Fibroblast of skin of abdomen (primary cell): ENCODE data around the gene PGAP6.
"Not testable (repeated sequence)": the region's sequence is repeated elsewhere in the genome, so short reads cannot be mapped to it uniquely, and the experiment has no call there.

Source experiments
- DNase-seq: peaks from one replicate; pipeline ENCODE4 v3.0.0-alpha.2; 2013

Gene PGAP6

DNA sequence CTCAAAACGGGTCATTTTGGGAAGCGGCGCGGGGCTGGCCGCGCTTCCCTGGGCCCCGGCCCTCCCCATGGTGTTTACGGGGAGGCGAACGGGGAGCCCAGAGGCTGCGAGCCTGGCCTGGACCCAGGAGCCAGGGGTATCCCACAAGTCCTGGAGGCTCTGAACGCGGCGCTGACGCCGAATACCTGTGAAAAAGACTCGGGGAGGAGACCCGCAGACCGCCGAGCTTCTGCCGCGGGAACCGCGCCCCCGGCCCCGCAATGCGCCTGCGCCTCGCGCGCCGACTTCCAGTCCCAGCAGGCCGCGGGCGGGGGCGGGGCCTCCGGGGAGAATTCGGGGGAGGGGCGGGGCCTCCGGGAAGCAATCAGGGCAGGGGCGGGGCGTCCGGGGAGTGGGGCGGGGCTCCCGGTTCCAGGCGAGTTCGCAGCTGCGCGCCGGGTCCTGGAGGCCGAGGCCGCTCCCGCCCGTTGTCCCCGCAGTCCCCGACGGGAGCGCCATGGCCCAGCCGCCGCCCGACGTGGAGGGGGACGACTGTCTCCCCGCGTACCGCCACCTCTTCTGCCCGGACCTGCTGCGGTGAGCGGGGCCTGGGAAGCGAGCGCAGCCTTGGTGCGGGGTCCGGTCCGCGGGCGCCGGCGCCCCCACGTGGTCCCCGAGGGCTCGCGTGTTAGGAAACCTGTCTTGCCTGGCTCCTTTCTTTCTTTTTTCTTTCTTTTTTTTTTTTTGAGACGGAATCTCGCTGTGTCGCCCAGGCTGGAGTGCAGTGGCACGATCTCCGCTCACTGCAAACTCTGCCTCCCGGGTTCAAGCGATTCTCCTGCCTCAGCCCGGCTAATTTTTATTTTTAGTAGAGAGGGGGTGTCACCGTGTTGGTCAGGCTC, 19.9 kb upstream of the PGAP6 start, which contains the start of gene DECR2:
DECR2 (plus strand) TSS at position 418 of the 881 bp plus-strand sequence; CDS start at position 497, 79 bp downstream.
- DNase-seq: peak; percentile 89

DNA sequence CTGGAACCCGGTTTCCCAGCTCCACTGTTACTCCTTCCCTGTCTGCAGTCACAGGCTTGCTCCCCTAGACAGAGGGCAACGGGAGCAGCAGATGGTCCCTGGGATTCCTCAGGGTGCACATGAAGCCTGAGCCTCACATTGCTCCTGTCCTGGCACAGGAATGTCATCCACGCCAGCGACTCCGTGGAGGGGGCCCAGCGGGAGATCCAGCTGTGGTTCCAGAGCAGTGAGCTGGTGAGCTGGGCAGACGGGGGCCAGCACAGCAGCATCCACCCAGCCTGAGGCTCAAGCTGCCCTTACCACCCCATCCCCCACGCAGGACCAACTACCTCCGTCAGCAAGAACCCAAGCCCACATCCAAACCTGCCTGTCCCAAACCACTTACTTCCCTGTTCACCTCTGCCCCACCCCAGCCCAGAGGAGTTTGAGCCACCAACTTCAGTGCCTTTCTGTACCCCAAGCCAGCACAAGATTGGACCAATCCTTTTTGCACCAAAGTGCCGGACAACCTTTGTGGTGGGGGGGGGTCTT, 18.3 kb upstream of the PGAP6 start:
- no peak for DNase-seq

DNA sequence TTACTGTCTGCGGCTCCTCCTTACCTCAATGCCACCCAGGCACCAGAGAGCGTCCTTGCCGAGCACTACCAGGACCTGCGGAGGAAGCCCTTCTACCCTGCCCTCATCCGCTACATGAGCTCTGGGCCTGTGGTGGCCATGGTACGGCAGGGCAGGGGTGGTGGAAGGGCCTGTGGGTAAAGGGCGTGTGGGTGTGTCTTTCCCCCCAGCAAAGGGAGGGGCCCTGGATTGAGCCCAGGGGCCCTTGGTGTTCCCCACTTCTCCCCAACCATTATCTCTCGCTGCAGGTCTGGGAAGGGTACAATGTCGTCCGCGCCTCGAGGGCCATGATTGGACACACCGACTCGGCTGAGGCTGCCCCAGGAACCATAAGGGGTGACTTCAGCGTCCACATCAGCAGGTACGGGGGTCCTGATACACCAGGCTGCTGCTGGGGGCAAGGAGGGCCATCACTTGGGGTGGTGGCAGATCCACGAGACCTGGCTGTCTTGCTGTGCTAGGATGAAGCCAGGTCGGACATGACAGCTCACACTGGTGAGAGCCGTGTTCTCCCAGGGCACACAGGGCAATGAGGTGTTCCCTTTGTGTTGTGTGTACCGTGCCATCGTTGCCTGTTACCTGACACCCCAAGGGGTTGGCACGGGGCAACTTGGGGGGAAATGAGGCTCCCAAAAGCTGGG, 17.7 kb upstream of the PGAP6 start:
- no peak for DNase-seq

DNA sequence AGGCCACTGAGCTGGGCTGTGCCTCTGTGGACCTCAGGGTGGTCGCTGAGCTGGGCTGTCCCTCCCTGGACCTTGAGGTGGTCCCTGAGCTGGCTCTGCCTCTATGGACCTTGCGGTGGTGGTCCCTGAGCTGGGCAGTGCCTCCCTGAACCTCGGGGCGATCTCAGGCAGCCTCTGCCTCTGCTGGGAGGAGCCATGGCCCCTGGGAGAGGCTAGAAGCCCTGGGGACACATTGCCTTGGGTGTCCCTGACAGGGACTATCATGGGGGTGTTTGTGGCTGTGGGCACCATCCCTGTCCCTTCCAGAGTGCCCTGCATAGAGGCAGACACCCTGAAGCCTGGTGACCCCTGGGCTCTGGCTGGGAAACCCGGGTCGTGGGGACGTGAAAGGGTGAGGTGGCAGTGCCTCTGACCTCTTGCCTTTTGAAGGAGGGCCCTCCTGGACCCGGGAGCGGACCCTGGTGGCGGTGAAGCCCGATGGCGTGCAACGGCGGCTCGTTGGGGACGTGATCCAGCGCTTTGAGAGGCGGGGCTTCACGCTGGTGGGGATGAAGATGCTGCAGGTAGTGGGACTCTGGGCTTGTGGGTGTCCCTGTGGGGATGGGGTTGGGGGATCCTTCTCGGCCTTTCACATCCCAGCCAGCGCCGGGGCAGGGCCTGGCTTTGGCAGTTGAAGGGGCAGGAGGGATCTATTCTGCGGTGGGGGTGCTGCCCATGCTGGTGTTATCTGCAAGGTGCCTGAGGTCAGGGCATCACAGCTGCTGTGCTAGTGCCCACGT, 17.0 kb upstream of the PGAP6 start:
- no peak for DNase-seq

DNA sequence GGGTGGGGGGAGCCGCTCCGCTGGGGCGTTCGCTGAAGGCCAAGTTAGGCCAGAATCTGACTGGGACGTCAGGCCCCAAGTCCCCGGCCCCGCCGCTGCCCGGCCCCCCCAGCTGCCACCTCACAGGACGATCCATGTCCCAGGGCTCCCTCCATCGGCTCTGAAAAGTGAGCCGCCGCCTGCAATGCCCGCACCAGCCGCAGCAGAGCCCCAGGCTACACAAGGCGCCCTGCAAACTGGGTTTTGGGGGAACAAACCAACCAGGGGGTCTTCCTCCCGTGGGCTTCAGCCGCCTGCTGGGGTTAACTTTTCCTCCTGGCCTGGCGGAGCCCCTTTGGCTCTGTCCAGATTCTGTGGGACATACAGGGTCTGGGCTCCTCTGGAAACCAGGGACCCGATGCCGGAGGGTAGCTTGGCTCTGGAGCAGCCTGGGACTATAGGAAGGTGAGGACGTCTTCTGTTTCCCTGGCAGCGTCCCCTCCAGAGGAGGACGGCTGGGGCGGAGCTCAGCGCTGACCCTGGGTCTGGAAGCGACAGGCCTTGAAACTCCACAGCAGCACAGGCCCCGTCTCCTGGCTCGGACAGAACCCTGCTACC, 16.1 kb upstream of the PGAP6 start:
- DNase-seq: peak; percentile 81

DNA sequence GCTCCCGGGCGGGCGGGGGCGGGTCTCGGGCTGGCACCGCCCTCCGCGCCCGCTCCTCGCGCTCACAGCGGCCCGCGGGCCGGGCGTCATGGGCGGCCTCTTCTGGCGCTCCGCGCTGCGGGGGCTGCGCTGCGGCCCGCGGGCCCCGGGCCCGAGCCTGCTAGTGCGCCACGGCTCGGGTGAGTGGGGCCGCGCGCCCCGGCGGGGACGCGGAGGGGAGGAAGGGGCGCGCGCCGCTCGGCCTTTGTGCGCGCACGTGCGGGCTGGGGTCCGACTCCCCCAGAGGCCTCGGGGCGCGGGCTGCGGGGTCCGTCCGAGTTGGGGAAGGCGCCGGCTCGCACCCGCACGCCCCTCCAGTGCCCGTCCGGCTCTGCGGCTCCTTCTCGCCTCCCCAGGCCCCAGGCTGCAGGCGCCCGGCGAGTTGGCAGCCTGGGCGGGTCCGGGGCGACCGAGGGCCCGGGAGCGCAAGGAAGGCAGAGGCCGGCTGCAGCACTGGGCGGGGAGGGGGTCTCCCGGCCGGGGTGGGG, 15.4 kb upstream of the PGAP6 start, which contains the start of gene NME4:
NME4 (plus strand) TSS at position 65 of the 527 bp plus-strand sequence; CDS start at position 89, 24 bp downstream.
- peak; percentile 40 for DNase-seq

DNA sequence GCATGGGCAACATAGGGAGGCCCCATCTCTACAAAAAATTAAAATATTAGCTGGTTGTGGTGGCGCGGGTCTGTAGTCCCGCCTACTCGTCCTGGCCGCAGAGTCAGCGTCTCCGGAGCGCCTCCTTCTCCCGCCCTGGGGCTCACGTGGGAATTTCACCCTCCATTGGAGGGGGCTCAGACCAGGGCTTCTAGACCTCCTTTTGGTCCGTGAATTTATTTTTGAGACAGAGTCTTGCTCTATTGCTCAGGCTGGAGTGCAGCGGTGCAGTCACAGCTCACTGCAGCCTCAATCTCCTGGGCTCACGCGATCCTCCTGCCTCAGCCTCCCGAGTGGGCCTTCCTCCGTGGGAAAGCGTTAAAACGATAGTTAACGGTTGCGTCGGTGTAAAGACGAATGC, 14.8 kb upstream of the PGAP6 start:
- peak; percentile 63 for DNase-seq

DNA sequence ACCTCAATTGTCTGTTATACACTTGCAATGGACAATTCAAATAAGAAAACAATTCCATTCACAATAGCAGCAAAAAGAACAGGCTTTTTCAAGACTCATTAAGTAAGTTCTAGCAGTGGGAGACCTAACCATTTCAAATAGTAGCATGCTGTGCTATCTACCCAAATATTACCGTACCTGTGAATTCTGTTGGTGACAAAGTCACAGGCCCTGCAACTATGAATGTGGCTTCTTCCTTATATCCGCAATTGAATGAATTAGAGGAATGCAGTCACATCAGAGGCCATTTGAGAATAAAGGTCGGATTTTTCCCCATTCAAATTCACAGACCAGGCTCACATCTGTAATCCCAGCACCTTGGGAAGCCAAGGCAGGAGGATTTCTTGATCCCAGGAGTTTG, 14.4 kb upstream of the PGAP6 start:
- no peak for DNase-seq

DNA sequence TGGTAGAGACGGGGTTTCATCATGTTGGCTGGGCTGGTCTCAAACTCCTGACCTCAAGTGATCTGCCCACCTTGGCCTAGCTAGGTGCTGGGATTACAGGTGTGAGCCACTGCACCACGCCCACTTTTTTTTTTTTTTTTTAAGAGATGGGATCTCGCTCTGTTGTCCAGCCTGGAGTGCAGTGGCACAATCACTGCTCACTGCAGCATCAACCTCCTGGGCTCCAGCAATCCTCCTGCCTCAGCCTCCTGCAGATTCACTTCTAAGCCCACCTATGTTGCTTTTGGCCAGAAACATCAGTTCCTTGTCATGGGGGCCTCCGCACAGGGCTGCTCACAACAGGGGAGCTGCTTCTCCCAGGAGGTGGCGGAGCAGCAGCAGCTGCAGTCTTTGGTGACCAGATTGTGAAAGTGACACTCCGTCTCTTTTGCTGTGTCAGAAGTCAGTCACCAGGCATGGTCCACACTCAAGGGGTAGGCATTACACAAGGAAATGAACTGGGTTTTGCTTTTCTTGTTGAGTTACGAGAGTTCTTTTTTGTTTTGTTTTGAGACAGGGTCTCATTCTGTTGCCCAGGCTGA, 10.8 kb upstream of the PGAP6 start:
- DNase-seq: no peak

DNA sequence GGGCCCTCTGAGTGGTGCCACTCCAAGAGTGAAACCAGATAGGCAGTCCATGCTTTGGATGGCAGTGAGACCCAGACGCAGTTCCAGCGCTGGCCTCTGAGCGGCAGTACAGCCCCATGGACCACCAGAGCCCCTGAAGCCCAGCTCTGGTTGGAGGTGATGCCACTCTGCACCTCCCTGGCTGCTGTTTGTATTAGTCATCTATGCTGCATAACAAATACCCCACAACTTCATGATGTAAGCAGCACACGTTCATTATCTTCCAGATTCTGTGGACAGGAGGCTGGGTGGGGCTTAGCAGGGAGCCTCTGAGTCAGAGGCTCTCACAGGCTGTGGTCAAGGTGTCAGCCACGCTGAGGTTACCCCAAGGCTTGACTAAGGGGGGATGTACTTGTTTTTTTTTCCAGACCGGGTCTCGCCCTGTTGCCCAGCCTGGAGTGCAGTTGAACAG, 10.1 kb upstream of the PGAP6 start:
- DNase-seq: peak; percentile 59

DNA sequence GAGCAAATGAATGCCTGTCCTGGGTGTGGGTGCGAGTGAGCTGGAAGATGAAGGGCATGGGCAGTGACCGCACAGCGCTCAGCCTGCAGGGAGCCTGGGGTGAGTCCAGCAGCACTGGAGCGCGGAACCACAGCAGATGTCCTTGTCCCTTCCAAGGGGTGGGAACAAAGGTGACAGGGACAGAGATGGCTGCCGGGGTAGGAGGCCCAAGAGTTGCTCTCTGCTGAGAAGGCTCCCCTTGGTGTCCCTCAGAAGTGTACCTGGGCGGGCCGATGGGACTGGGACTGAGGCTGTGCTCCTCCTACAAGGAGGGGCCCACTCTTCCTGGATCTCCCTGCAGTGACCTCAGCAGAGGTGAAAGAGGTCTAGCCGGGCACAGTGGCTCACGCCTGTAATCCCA, 7.6 kb upstream of the PGAP6 start:
- no peak for DNase-seq

DNA sequence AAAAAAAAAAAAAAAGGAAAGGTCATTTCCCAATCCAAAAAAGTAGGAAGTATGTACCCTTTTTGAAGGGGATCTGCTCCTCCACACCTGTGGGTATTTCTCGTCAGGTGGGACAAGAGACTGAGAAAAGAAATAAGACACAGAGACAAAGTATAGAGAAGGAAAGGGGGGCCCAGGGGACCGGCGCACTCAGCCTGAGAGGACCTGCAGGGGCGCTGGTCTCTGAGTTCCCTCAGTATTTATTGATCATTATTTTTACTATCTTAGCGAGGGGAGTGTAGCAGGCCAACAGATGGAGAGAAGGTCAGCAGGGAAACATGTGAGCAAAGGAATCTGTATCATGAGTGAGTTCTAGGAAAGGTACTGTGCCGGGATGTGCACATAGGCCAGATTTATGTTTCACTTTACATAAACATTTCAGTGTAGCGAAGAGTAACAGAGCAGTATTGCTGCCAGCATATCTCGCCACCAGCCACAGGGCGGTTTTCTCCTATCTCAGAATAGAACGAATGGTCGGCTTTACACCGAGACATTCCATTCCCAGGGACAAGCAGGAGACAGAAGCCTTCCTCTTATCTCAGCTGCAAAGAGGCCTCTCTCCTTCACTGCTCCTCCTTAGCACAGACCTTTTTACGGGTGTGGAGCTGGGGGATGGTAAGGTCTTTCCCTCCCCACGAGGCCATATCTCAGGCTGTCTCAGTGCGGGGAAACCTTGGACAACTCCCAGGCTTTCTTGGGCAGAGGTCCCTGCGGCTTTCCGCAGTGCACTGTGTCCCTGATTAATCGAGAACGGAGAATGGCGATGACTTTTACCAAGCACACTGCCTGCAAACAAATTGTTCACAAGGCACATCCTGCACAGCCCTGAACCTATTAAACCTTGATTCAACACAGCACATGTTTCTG, 6.2 kb upstream of the PGAP6 start:
- not testable (repeated sequence) for DNase-seq

DNA sequence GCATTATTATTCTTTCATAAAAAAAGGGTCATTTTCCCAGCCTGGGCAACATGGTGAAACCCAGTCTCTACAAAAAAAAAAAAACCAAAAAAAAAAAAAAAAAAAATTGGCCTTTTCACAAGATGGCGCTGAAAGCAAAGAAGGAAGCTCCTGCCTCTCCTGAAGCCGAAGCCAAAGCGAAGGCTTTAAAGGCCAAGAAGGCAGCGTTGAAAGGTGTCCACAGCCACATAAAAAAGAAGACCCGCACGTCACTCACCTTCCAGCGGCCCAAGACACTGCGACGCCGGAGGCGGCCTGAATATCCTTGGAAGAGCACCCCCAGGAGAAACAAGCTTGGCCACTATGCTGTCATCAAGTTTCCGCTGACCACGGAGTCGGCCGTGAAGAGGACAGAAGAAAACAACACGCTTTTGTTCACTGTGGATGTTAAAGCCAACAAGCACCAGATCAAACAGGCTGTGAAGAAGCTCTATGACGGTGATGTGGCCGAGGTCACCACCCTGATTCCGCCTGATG, 4.9 kb upstream of the PGAP6 start:
- no peak for DNase-seq

DNA sequence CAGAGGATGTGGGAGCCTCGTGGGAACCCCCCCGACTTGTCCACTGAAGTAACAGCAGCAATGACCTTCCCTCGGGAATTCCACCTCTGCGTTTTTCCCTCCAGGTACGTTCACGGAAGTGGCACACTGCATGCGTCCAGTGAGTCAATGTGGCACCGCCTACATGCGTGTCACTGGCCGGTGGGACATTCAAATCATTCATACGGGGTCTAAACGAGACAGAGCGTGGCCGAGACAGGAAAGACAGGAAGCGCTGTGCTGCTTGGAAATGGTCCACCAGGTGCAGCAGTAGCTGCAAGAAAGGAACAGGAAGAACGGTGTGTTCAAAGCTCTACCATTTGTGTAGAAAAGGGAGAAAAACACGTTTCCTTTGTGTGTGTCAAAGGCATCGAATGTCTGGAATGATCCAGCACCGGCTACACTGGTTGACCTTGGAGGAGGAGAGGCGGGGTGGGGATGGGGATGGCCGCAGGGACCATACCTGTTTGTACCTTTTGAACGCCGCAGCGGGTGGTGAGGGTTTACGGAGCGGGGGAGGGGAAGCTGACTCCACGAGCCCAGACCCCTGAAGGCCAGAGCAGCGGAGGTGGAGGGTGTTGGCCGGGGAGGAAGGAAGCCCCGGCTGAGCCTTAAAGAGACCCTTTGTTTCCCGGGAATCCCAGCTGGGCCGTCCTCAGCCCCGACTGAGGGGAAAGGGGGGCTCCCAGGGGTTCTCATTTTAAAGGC, 1.7 kb upstream of the PGAP6 start:
- no peak for DNase-seq

DNA sequence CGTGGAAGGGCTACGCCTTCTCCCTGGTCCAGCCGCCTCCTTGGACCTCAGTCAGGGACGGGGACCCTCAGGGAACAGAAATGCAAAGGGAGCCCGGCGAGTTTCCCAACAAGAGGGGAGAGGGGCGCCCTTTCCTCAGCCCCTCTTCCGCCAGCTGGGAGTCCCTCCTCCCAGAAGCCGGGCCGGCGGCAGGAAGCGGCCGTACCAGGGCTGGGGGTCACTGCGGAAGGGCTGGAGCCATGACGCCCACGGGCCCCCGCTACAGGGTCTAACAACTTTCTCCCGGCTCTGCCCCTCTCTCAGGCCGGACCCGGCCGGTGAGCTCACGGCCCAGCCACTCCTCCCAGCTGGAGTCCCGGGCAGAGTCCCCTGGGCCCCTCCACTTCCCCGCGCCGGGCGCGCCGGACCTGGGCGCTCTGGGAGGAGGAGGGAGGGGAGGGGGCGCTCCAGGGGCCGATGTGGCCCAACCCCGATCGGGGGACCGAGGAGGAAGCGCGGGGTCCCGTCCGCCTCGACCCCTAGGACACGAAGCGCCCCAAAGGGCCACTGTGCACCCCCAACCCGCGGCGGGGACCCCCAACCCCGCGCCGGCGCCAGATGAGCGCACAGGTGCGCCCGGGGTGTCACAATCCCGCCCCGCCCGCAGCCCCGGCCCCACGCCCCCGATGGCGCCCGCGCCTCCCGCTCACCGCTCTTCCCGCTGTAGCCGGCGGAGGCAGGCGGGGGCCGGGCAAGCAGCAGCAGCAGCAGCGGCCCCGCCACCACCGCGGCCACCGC, 578 bp downstream of the PGAP6 start:
- DNase-seq: no peak

DNA sequence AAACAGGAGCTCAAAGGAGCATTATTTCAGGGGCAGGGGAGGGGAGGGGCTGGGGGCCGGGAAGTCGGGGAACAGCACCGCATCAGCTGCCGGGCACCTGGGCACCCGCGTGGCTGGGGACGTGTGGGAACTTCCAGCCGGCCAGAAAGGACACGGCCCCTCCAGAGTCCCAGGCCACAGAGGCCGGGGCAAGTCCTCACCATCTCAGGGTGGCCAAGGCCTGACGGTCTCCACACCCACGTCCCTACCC, 1.1 kb downstream of the PGAP6 start:
- no peak for DNase-seq

DNA sequence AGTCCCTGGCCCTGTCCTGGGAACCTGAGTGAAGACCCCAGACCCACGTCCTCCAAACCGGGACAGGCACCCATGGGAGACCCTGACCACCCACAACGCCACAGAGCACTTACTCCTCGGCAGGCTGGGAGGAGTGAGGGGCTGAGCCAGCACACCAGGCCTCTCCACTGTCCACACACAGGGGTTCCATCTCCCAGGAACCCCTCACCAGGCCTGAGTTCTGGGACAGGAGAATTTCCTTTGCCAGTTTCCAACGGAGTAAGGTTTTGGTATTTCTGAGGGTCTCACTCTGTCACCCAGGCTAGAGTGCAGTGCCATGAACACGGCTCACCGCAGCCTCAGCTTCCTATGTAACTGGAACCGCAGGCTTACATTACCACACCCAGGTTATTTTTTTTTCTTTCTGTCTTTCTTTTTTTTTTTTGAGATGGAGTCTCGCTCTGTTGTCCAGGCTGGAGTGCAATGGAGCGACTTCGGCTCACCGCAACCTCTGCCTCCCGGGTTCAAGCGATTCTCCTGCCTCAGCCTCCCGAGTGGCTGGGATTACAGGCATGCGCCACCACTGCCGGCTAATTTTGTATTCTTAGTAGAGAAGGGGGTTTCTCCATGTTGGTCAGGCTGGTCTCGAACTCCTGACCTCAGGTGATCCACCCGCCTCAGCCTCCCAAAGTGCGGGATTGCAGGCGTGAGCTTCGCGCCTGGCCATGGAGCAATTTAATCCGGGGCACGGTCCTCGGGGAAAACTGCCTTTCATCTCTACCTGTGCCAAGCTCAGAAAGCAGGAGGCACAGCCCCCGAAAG, 1.6 kb downstream of the PGAP6 start:
- no peak for DNase-seq
